Vagina (tissue), 2 donors: Measurements from ENCODE around the gene NUP153. TPM values are rescaled to one million over a fixed set of nuclear protein-coding genes. Genes with fewer than 3 reads are reported as not detected.
"Not testable (repeated sequence)": the region's sequence is repeated elsewhere in the genome, so short reads cannot be mapped to it uniquely, and the experiment has no call there.

Experiments
- DNase-seq, 2 donors: peaks; one replicate each; pipeline ENCODE4 v3.0.0-alpha.2; 2017; ENCODE audit errors: extremely low spot score in 2 of 2
- H3K27ac ChIP-seq: fragments of 200-600 bp; sonication (generic); one replicate; pipeline ENCODE4 v1.5.1; 2019
- H3K27me3 ChIP-seq: fragments of 200-600 bp; sonication (generic); one replicate; pipeline ENCODE4 v1.5.1; 2019
- H3K36me3 ChIP-seq, 2 donors: fragments of 200-600 bp; sonication (generic); one replicate each; pipeline ENCODE4 v1.5.1; 2017 to 2019
- H3K4me1 ChIP-seq: fragments of 200-600 bp; sonication (generic); one replicate; pipeline ENCODE4 v1.5.1; 2019
- H3K4me3 ChIP-seq, 2 donors: fragments of 200-600 bp; sonication (generic); 1 replicate in 1 of 2; 2 replicates in 1 of 2; pipeline ENCODE4 v1.5.1; 2016 to 2019
- H3K9me3 ChIP-seq: fragments of 200-600 bp; sonication (generic); one replicate; pipeline ENCODE4 v1.5.1; 2019
- POLR2A ChIP-seq, 2 donors: fragments of 450-650 bp; IDR thresholded peaks; one replicate each; pipeline ENCODE4 v1.6.1; 2017; ENCODE audit warnings: antibody characterized with exemption in 2 of 2, mild to moderate bottlenecking in 2 of 2, moderate library complexity in 2 of 2
- POLR2AphosphoS5 ChIP-seq, 2 donors: sonication (generic); formaldehyde crosslinking; IDR thresholded peaks; one replicate each; pipeline ENCODE4 v1.9.0; 2017; ENCODE audit warnings: antibody characterized with exemption in 2 of 2, mild to moderate bottlenecking in 2 of 2, low read depth in 1 of 2; ENCODE audit not compliant: insufficient read depth in 1 of 2
- intact Hi-C: fragments of 100-400 bp; cut with DNase I; formaldehyde crosslinking; loops from one replicate; pipeline ENCODE4 v1.15.1; 2023
- total RNA-seq: library from RNA; depleted of rRNA; stranded (reverse); fragments of >200 nt; gene quantifications from one replicate; pipeline ENCODE4 v1.2.3, GENCODE V29; 2016
- TF ChIP-seq, protein P1 (sequence below), 3 experiments: fragments of 450-650 bp in 2 of 3; fragments of 200-600 bp in 1 of 3; sonication (generic) in 1 of 3; IDR thresholded peaks; one replicate each; pipeline ENCODE4 v1.5.1; 2017 to 2019; ENCODE audit warnings: antibody characterized with exemption in 3 of 3, mild to moderate bottlenecking in 2 of 3, moderate library complexity in 2 of 3

Gene NUP153
- total RNA-seq, 1 donor from 2014 or later = 44.0 TPM

DNA sequence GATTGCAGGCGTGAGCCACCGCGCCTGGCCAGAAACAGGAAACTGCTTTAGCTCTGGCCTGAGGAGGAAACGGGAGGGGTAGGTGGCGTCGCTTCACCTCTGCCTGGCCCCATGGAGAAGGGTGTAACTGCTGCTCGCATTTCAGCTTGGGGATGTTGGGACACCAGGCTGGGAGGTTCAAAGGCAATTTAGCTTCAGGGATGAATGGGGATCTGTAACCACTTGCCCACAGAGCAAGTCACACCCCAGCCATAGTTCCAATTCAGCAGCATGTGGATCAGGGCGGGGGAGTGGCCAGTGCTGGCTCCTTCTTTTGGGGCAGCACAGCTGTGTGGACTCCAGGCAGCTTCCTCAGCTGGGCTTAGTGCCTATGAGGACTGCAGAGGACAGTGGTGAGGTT lies 34.8 kb upstream of the NUP153 start:
- Histone ChIP-seq H3K27me3 (no peaks in the 10 kb centered on the region), H3K27ac (no peak overlapping the region), H3K4me3 (no peak overlapping the region), H3K9me3 (peaks cover 8% of the 10 kb centered on the region), H3K4me1 (peaks cover 5% of the 10 kb centered on the region), H3K36me3 (no peaks in the 10 kb centered on the region)
- intact Hi-C loops = no loop called here
- no peak for DNase-seq
- TF ChIP-seq, protein P1, sequence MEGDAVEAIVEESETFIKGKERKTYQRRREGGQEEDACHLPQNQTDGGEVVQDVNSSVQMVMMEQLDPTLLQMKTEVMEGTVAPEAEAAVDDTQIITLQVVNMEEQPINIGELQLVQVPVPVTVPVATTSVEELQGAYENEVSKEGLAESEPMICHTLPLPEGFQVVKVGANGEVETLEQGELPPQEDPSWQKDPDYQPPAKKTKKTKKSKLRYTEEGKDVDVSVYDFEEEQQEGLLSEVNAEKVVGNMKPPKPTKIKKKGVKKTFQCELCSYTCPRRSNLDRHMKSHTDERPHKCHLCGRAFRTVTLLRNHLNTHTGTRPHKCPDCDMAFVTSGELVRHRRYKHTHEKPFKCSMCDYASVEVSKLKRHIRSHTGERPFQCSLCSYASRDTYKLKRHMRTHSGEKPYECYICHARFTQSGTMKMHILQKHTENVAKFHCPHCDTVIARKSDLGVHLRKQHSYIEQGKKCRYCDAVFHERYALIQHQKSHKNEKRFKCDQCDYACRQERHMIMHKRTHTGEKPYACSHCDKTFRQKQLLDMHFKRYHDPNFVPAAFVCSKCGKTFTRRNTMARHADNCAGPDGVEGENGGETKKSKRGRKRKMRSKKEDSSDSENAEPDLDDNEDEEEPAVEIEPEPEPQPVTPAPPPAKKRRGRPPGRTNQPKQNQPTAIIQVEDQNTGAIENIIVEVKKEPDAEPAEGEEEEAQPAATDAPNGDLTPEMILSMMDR (IDR thresholded peaks at IDR 0.05) = no peak
- TF ChIP-seq POLR2AphosphoS5 (IDR thresholded peaks at IDR 0.05; ENCODE audit: insufficient read depth in 1 of 2, low read depth in 1 of 2) = peak in 1 of 2 donors; percentile 42

DNA sequence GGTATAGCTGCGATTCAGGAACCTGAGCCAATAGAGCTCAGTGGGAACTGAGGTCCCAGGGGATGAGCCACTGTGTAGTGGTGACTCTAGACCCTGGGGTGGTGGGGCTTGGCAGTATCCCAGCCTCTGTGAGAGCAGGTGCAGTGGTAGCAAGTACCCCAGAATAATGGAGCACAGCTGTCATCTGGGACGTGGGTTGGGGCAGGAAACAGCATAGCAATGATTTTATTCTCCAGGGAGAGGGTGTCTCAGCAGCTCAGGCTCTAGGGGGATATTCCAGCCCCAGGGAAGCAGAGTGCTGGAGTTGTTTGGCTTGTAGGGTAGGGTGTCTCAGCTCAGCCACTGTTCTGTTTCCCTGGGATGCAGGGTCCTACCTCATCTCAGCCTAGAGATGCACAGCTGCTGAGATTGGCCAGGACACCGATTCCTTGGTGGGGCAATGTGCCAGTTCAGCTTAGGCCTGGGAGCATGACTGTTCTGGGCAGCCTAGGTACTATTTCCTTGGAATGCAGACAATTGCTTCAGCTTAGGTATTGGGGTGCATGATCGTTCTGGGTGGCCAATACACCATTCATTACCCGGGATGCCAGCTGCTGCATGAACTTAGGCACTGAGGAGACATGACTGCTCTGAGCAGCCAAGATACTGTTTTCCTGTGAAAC lies 34.0 kb upstream of the NUP153 start:
- intact Hi-C loops = no loop called here
- H3K27ac ChIP-seq = no peak overlapping the region
- DNase-seq = no peak
- H3K4me1 ChIP-seq = peaks cover 5% of the 10 kb centered on the region
- no peaks in the 10 kb centered on the region for H3K27me3 ChIP-seq
- TF ChIP-seq POLR2A (IDR thresholded peaks at IDR 0.05) (no peak), POLR2AphosphoS5 (IDR thresholded peaks at IDR 0.05; ENCODE audit: insufficient read depth in 1 of 2, low read depth in 1 of 2) (no peak)
- TF ChIP-seq, protein P1 (IDR thresholded peaks at IDR 0.05) = no peak
- H3K9me3 ChIP-seq = peaks cover 8% of the 10 kb centered on the region
- H3K36me3 ChIP-seq = no peaks in the 10 kb centered on the region
- H3K4me3 ChIP-seq = no peak overlapping the region

DNA sequence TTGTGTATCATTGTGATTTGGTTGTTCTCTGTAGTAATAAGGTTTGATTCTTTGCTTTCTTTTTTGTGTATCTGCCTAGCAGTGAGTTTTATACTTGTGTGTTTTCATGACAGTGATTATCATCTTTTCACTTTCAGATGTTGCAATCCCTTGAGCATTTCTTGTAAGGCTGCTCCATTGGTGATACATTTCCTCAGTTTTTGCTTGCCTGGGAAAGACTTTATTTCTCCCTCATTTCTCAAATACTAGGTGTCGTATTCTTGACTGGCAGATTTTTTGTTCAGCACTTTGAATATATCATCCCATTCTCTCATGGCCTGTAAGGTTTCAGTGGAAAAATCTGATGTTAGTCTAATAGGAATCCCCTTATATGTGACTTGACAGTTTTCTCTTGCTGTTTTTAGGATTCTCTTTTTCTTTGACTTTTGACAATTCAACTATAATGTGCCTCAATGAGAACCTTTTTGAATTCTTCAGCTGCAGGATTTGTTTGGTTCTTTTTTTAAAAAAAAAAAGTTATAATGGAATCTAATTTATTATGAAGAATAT lies 31.1 kb upstream of the NUP153 start:
- Histone ChIP-seq H3K27ac (no peak overlapping the region), H3K4me1 (peaks cover 5% of the 10 kb centered on the region), H3K9me3 (peaks cover 8% of the 10 kb centered on the region), H3K27me3 (no peaks in the 10 kb centered on the region), H3K4me3 (no peak overlapping the region), H3K36me3 (no peaks in the 10 kb centered on the region)
- TF ChIP-seq POLR2AphosphoS5 (IDR thresholded peaks at IDR 0.05; ENCODE audit: insufficient read depth in 1 of 2, low read depth in 1 of 2) (no peak), POLR2A (IDR thresholded peaks at IDR 0.05) (no peak)
- TF ChIP-seq, protein P1 (IDR thresholded peaks at IDR 0.05) = no peak
- DNase-seq = no peak
- intact Hi-C loops = no loop called here

DNA sequence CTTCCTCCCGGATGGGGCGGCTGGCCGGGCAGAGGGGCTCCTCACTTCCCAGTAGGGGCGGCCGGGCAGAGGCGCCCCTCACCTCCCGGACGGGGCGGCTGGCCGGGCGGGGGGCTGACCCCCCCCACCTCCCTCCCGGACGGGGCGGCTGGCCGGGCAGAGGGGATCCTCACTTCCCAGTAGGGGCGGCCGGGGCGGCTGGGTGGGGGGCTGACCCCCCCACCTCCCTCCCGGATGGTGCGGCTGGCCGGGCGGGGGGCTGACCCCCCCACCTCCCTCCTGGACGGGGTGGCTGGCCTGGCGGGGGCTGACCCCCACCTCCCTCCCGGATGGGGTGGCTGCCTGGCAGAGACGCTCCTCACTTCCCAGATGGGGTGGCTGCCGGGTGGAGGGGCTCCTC lies 28.6 kb upstream of the NUP153 start:
- intact Hi-C loops, DNase-seq, H3K36me3 ChIP-seq, H3K27ac ChIP-seq, H3K4me1 ChIP-seq, H3K4me3 ChIP-seq, H3K9me3 ChIP-seq, H3K27me3 ChIP-seq: not testable (repeated sequence)

DNA sequence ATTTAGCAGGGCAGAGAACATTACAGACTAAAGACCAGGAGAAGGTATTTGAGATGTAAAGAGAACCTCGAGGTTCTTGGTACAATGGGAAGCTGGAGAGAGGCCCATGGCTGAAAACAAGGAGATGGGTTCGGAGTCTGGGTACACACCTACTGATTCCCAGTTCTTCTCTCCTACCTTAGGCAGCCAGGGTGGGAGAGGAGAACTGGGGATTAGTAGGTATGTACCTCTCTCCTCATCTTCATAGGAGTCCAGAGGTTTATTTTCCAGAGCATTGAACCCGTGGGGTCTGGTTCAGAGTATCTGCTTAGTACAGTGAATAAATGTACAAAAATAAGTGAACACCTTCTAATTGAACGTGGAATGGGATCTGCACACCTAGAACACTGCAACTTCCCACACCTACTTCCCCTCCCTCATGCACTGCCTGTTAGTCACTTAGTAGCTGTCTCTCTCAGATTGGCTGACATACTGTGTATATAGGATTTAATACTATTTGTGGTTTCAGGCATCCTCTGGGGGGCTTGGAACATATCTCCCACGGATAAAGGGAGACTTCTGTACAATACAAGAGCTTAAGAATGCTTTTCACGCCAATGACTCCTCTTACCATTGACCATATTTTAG lies 23.5 kb upstream of the NUP153 start:
- DNase-seq = no peak
- Histone ChIP-seq H3K4me3 (no peak overlapping the region), H3K27me3 (no peaks in the 10 kb centered on the region), H3K27ac (no peak overlapping the region), H3K4me1 (peaks cover under 1% of the 10 kb centered on the region), H3K9me3 (no peaks in the 10 kb centered on the region), H3K36me3 (no peaks in the 10 kb centered on the region)
- intact Hi-C loops = no loop called here
- TF ChIP-seq POLR2AphosphoS5 (IDR thresholded peaks at IDR 0.05; ENCODE audit: insufficient read depth in 1 of 2, low read depth in 1 of 2) (no peak), POLR2A (IDR thresholded peaks at IDR 0.05) (no peak)
- TF ChIP-seq, protein P1 (IDR thresholded peaks at IDR 0.05) = no peak
